ENCODE results near the gene ZMIZ1. TPM values are rescaled to one million over a fixed set of nuclear protein-coding genes. Genes with fewer than 3 reads are reported as not detected.

ZMIZ1 gene
- polyA plus RNA-seq, 1 donor from 2014 or later, result 26.8 TPM

DNA sequence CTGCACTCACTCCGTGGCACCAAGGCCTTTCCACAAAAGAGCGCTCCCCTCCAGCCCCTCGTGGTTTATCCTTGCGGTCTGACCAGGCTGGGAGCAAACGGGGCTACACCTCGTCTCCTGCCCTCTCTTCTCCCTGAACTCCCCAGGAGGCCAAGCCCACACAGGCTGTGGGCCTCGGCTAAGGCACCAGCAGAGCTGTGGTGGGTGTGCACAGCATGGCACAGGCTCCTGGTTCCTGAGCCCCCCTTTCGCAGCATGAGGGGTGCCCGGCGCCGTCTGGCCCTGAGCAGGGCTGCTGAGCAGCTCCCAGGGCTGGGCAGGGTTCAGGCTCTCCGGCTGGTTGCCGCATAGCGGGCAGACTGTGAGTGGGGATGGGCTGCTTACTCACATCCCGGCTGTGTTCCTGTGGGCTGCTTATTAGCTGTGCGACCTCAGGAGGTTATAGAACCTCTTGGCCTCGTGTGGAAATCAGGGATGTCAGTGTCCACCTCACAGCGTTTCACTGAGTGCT lies 90.4 kb downstream of the ZMIZ1 start:
- Histone ChIP-seq H3K9ac (ENCODE audit: low read length) (peak overlapping the region; percentile 5), H3K27me3 (ENCODE audit: insufficient read depth, low read depth, low read length) (no peaks in the 10 kb centered on the region), H3K27ac (ENCODE audit: low read length) (no peak overlapping the region), H3K36me3 (ENCODE audit: insufficient read depth, low read length) (no peaks in the 10 kb centered on the region), H3K4me2 (ENCODE audit: low read length) (no peak overlapping the region), H2AFZ (ENCODE audit: low read depth, low read length) (no peak overlapping the region), H3K9me3 (ENCODE audit: low read length) (no peaks in the 10 kb centered on the region), H4K20me1 (ENCODE audit: insufficient read depth) (peaks cover 13% of the 10 kb centered on the region), H3K79me2 (replicated peaks; ENCODE audit: insufficient read depth, low read length) (peaks cover 7% of the 10 kb centered on the region), H3F3A (ENCODE audit: insufficient read depth, low read length, poor library complexity, severe bottlenecking) (no peaks in the 10 kb centered on the region), H3K4me3 (ENCODE audit: low read length) (no peak overlapping the region), H3K9me2 (ENCODE audit: insufficient read depth, low read length) (no peaks in the 10 kb centered on the region)
- TF ChIP-seq SMC3 (conservative IDR thresholded peaks at IDR 0.05; ENCODE audit: poor library complexity) (no peak), MXI1 (conservative IDR thresholded peaks at IDR 0.05; ENCODE audit: poor library complexity, severe bottlenecking) (no peak), TAF1 (IDR thresholded peaks at IDR 0.05; ENCODE audit: low read depth) (no peak), EP300 (conservative IDR thresholded peaks at IDR 0.05; ENCODE audit: poor library complexity, severe bottlenecking) (no peak), POLR2AphosphoS5 (IDR thresholded peaks at IDR 0.05) (no peak), RAD21 (conservative IDR thresholded peaks at IDR 0.05) (no peak), EZH2 (IDR thresholded peaks at IDR 0.05; ENCODE audit: borderline replicate concordance, insufficient read depth, low read length, poor library complexity, severe bottlenecking) (no peak)
- TF ChIP-seq, protein P1, sequence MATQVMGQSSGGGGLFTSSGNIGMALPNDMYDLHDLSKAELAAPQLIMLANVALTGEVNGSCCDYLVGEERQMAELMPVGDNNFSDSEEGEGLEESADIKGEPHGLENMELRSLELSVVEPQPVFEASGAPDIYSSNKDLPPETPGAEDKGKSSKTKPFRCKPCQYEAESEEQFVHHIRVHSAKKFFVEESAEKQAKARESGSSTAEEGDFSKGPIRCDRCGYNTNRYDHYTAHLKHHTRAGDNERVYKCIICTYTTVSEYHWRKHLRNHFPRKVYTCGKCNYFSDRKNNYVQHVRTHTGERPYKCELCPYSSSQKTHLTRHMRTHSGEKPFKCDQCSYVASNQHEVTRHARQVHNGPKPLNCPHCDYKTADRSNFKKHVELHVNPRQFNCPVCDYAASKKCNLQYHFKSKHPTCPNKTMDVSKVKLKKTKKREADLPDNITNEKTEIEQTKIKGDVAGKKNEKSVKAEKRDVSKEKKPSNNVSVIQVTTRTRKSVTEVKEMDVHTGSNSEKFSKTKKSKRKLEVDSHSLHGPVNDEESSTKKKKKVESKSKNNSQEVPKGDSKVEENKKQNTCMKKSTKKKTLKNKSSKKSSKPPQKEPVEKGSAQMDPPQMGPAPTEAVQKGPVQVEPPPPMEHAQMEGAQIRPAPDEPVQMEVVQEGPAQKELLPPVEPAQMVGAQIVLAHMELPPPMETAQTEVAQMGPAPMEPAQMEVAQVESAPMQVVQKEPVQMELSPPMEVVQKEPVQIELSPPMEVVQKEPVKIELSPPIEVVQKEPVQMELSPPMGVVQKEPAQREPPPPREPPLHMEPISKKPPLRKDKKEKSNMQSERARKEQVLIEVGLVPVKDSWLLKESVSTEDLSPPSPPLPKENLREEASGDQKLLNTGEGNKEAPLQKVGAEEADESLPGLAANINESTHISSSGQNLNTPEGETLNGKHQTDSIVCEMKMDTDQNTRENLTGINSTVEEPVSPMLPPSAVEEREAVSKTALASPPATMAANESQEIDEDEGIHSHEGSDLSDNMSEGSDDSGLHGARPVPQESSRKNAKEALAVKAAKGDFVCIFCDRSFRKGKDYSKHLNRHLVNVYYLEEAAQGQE (IDR thresholded peaks at IDR 0.05; ENCODE audit: borderline replicate concordance), result no peak
- TF ChIP-seq, protein P2, sequence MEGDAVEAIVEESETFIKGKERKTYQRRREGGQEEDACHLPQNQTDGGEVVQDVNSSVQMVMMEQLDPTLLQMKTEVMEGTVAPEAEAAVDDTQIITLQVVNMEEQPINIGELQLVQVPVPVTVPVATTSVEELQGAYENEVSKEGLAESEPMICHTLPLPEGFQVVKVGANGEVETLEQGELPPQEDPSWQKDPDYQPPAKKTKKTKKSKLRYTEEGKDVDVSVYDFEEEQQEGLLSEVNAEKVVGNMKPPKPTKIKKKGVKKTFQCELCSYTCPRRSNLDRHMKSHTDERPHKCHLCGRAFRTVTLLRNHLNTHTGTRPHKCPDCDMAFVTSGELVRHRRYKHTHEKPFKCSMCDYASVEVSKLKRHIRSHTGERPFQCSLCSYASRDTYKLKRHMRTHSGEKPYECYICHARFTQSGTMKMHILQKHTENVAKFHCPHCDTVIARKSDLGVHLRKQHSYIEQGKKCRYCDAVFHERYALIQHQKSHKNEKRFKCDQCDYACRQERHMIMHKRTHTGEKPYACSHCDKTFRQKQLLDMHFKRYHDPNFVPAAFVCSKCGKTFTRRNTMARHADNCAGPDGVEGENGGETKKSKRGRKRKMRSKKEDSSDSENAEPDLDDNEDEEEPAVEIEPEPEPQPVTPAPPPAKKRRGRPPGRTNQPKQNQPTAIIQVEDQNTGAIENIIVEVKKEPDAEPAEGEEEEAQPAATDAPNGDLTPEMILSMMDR (IDR thresholded peaks at IDR 0.05; ENCODE audit: poor library complexity, severe bottlenecking), result no peak

DNA sequence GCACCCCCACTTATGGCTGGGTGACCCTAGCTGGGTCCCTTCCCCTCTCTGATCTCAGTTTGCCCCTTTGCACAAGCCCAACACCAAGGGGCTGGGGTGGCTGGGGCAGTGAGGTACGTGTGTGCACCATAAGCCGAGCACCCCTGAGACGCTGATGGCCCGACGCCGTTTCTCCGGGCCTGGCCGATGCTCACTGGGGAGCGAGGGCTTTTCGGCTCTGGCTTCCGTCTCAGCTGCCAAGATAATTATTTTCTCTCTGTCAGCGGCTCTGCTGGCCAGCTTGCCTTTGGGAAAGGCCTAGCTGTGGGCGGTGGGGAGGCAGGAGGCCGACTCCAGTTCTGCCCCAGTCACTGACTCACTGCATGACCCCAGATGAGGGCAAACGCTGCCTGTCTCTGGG lies 91.0 kb downstream of the ZMIZ1 start:
- H3K36me3 ChIP-seq (ENCODE audit: insufficient read depth, low read length), result no peaks in the 10 kb centered on the region
- H3K9me3 ChIP-seq (ENCODE audit: low read length), result no peaks in the 10 kb centered on the region
- TF ChIP-seq EP300 (conservative IDR thresholded peaks at IDR 0.05; ENCODE audit: poor library complexity, severe bottlenecking), result no peak
- TF ChIP-seq MXI1 (conservative IDR thresholded peaks at IDR 0.05; ENCODE audit: poor library complexity, severe bottlenecking), result no peak
- no peak for TF ChIP-seq RAD21 (conservative IDR thresholded peaks at IDR 0.05)
- TF ChIP-seq, protein P1 (IDR thresholded peaks at IDR 0.05; ENCODE audit: borderline replicate concordance), result no peak
- TF ChIP-seq, protein P2 (IDR thresholded peaks at IDR 0.05; ENCODE audit: poor library complexity, severe bottlenecking), result no peak
- TF ChIP-seq EZH2 (IDR thresholded peaks at IDR 0.05; ENCODE audit: borderline replicate concordance, insufficient read depth, low read length, poor library complexity, severe bottlenecking), result no peak
- no peak for TF ChIP-seq SMC3 (conservative IDR thresholded peaks at IDR 0.05; ENCODE audit: poor library complexity)
- TF ChIP-seq POLR2AphosphoS5 (IDR thresholded peaks at IDR 0.05), result no peak
- no peak for TF ChIP-seq TAF1 (IDR thresholded peaks at IDR 0.05; ENCODE audit: low read depth)
- no peaks in the 10 kb centered on the region for H3F3A ChIP-seq (ENCODE audit: insufficient read depth, low read length, poor library complexity, severe bottlenecking)
- H3K27me3 ChIP-seq (ENCODE audit: insufficient read depth, low read depth, low read length), result no peaks in the 10 kb centered on the region
- H3K9ac ChIP-seq (ENCODE audit: low read length), result no peak overlapping the region
- no peak overlapping the region for H3K27ac ChIP-seq (ENCODE audit: low read length)
- peaks cover 13% of the 10 kb centered on the region for H4K20me1 ChIP-seq (ENCODE audit: insufficient read depth)
- no peak overlapping the region for H3K4me3 ChIP-seq (ENCODE audit: low read length)
- H2AFZ ChIP-seq (ENCODE audit: low read depth, low read length), result no peak overlapping the region
- H3K79me2 ChIP-seq (replicated peaks; ENCODE audit: insufficient read depth, low read length), result peaks cover 7% of the 10 kb centered on the region
- H3K9me2 ChIP-seq (ENCODE audit: insufficient read depth, low read length), result no peaks in the 10 kb centered on the region
- no peak overlapping the region for H3K4me2 ChIP-seq (ENCODE audit: low read length)
